ENCODE results near the gene SAFB. TPM values are rescaled to one million over a fixed set of nuclear protein-coding genes. Genes with fewer than 3 reads are reported as not detected.
A peak's percentile ranks its signal among the peaks of the same experiment; 100 is the strongest.

SAFB gene
- total and polyA plus RNA-seq, 2 of the 13 experiments (the other 11 are each of a cell fraction or from before 2014, with no cell fraction given) = 21.0 to 28.4 TPM

GRCh38 chr19:5687360-5688198 lies 64.7 kb downstream of the SAFB start (continued):
- TF ChIP-seq ZNF770 (CRISPR knock-in tag; IDR thresholded peaks at IDR 0.05) (0 out of 2 replicates have a peak, but pooled peaks have one; percentile 18), ZMYM4 (CRISPR knock-in tag; IDR thresholded peaks at IDR 0.05) (no peak; the same call in 1 of the 2 replicates), ZNF615 (CRISPR knock-in tag; IDR thresholded peaks at IDR 0.05; ENCODE audit: borderline replicate concordance) (no peak), DNMT1 (CRISPR knock-in tag; IDR thresholded peaks at IDR 0.05) (peak; percentile 85; the same call in 1 of the 2 replicates), TBX3 (IDR thresholded peaks at IDR 0.05; ENCODE audit: borderline replicate concordance) (no peak), PTBP1 (IDR thresholded peaks at IDR 0.05; ENCODE audit: low read depth, low read length, poor library complexity, severe bottlenecking) (no peak), SMAD1 (CRISPR knock-in tag; IDR thresholded peaks at IDR 0.05; ENCODE audit: borderline replicate concordance, low read depth) (no peak), GMEB2 (CRISPR knock-in tag; IDR thresholded peaks at IDR 0.05; ENCODE audit: low read depth) (no peak), ZNF574 (CRISPR knock-in tag; IDR thresholded peaks at IDR 0.05) (0 out of 2 replicates have a peak, but pooled peaks have one; percentile 1), KDM6A (CRISPR knock-in tag; IDR thresholded peaks at IDR 0.05; ENCODE audit: low read depth) (no peak), SP140L (CRISPR knock-in tag; IDR thresholded peaks at IDR 0.05; ENCODE audit: borderline replicate concordance) (no peak), ZNF512 (CRISPR knock-in tag; IDR thresholded peaks at IDR 0.05) (no peak), HNRNPUL1 (IDR thresholded peaks at IDR 0.05; ENCODE audit: low read depth, low read length) (no peak; the same call in 1 of the 2 replicates), HDAC6 (IDR thresholded peaks at IDR 0.05; ENCODE audit: low read depth, low read length) (no peak), FIP1L1 (IDR thresholded peaks at IDR 0.05; ENCODE audit: borderline replicate concordance, insufficient read depth, low read depth, low read length) (no peak), ETS1 (CRISPR knock-in tag; IDR thresholded peaks at IDR 0.05) (no peak), REXO4 (CRISPR knock-in tag; IDR thresholded peaks at IDR 0.05; ENCODE audit: borderline replicate concordance) (no peak)
